Esophagus squamous epithelium (tissue), 4 donors: ENCODE data around the gene KCNB1.

Experiments
- POLR2A ChIP-seq, 4 donors: fragments of 450-650 bp; IDR thresholded peaks; one replicate each; pipeline ENCODE4 v1.6.1; 2017; ENCODE audit warnings: antibody characterized with exemption in 4 of 4, mild to moderate bottlenecking in 4 of 4, moderate library complexity in 3 of 4
- TF ChIP-seq, protein P1 (sequence below), 6 experiments: fragments of 450-650 bp in 4 of 6; fragments of 200-600 bp in 2 of 6; sonication (generic) in 2 of 6; IDR thresholded peaks; one replicate each; pipeline ENCODE4 v1.5.1; 2016 to 2019; ENCODE audit warnings: antibody characterized with exemption in 6 of 6, mild to moderate bottlenecking in 4 of 6, moderate library complexity in 4 of 6

DNA sequence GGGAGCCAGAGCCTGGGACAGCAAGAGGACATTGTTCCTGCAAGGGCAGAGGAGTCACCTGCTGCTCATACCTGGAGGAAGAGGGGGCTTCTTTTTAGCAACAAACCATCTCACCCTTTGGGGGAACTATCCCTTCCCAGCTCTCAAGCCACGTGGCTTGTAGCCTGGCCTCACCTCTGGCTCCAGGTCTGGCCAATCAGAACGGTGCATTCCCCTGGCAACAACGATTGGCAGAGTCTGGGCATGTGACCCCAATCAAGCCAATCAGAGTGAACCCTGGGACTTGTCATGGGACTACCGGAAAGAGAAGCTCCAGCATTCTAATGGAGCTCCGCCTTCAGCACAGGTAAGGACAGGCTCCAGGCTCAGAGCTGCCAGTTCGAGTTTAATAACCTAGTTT, 33.6 kb downstream of the KCNB1 start:
- TF ChIP-seq, protein P1, sequence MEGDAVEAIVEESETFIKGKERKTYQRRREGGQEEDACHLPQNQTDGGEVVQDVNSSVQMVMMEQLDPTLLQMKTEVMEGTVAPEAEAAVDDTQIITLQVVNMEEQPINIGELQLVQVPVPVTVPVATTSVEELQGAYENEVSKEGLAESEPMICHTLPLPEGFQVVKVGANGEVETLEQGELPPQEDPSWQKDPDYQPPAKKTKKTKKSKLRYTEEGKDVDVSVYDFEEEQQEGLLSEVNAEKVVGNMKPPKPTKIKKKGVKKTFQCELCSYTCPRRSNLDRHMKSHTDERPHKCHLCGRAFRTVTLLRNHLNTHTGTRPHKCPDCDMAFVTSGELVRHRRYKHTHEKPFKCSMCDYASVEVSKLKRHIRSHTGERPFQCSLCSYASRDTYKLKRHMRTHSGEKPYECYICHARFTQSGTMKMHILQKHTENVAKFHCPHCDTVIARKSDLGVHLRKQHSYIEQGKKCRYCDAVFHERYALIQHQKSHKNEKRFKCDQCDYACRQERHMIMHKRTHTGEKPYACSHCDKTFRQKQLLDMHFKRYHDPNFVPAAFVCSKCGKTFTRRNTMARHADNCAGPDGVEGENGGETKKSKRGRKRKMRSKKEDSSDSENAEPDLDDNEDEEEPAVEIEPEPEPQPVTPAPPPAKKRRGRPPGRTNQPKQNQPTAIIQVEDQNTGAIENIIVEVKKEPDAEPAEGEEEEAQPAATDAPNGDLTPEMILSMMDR (IDR thresholded peaks at IDR 0.05) = no peak
- TF ChIP-seq POLR2A (IDR thresholded peaks at IDR 0.05) = no peak
